Measurements from ENCODE around the gene SLC37A1.

SLC37A1 gene

GRCh38 chr21:42580793-42581321 lies 67.2 kb downstream of the SLC37A1 start:
- DNase-seq: no peak

GRCh38 chr21:42581336-42581992 lies 67.8 kb downstream of the SLC37A1 start:
- DNase-seq: no peak

- DNase-seq: no peak
Measured at GRCh38 chr21:42581993-42582786, 68.5 kb downstream of the SLC37A1 start.

- DNase-seq: no peak
Measured at GRCh38 chr21:42582787-42583476, 69.3 kb downstream of the SLC37A1 start.

- DNase-seq: no peak
Measured at GRCh38 chr21:42583477-42584295, 70.0 kb downstream of the SLC37A1 start.

GRCh38 chr21:42584296-42584641 lies 70.6 kb downstream of the SLC37A1 start:
- no peak for DNase-seq

GRCh38 chr21:42585881-42586280 lies 72.2 kb downstream of the SLC37A1 start:
- no peak for DNase-seq

GRCh38 chr21:42586406-42586805 lies 72.8 kb downstream of the SLC37A1 start:
- no peak for DNase-seq

GRCh38 chr21:42587036-42587435 lies 73.4 kb downstream of the SLC37A1 start:
- DNase-seq: no peak

GRCh38 chr21:42590431-42591131 lies 76.9 kb downstream of the SLC37A1 start:
- no peak for DNase-seq

GRCh38 chr21:42591170-42591869 lies 77.7 kb downstream of the SLC37A1 start:
- DNase-seq: no peak

- DNase-seq: no peak
Measured at GRCh38 chr21:42592156-42592820, 78.6 kb downstream of the SLC37A1 start.

GRCh38 chr21:42593007-42593814 lies 79.6 kb downstream of the SLC37A1 start:
- peak; percentile 79 for DNase-seq

- no peak for DNase-seq
Measured at GRCh38 chr21:42594616-42595282, 81.1 kb downstream of the SLC37A1 start.

- no peak for DNase-seq
Measured at GRCh38 chr21:42595283-42596187, 81.9 kb downstream of the SLC37A1 start.

GRCh38 chr21:42596657-42597056 lies 83.0 kb downstream of the SLC37A1 start:
- no peak for DNase-seq

GRCh38 chr21:42597487-42598158 lies 84.0 kb downstream of the SLC37A1 start:
- DNase-seq: no peak
